Thyroid gland (tissue), 4 donors: Measurements from ENCODE around the gene ATRNL1. TPM values are rescaled to one million over a fixed set of nuclear protein-coding genes. Genes with fewer than 3 reads are reported as not detected.

ENCODE experiments used
- DNase-seq, 2 donors: peaks; one replicate each; pipeline ENCODE4 v3.0.0-alpha.2; 2019
- H3K27ac ChIP-seq, 3 donors: fragments of 200-600 bp; sonication (generic); 1 replicate in 2 of 3; 2 replicates in 1 of 3; pipeline ENCODE4 v1.5.1; 2016 to 2019; ENCODE audit warnings: mild to moderate bottlenecking in 1 of 3, moderate library complexity in 1 of 3
- H3K27me3 ChIP-seq: fragments of 200-600 bp; sonication (generic); one replicate; pipeline ENCODE4 v1.5.1; 2019
- H3K36me3 ChIP-seq, 2 donors: fragments of 200-600 bp; sonication (generic); one replicate each; pipeline ENCODE4 v1.5.1; 2016 to 2019
- H3K4me1 ChIP-seq, 2 donors: fragments of 200-600 bp; sonication (generic); one replicate each; pipeline ENCODE4 v1.5.1; 2017 to 2019
- H3K4me3 ChIP-seq, 3 donors: fragments of 200-600 bp; sonication (generic); replicated peaks in 1 of 3; 1 replicate in 2 of 3; 2 replicates in 1 of 3; pipeline ENCODE4 v1.5.1; 2016; ENCODE audit warnings: mild to moderate bottlenecking in 1 of 3
- H3K9me3 ChIP-seq: fragments of 200-600 bp; sonication (generic); one replicate; pipeline ENCODE4 v1.5.1; 2017
- CTCF ChIP-seq, 6 experiments: fragments of 200-600 bp in 3 of 6; fragments of 450-650 bp in 3 of 6; sonication (generic) in 3 of 6; IDR thresholded peaks; one replicate each; pipeline ENCODE4 v1.5.1; 2016 to 2019; ENCODE audit warnings: antibody characterized with exemption in 6 of 6, mild to moderate bottlenecking in 2 of 6, inconsistent platforms in 1 of 6, moderate library complexity in 1 of 6
- POLR2A ChIP-seq, 2 donors: fragments of 450-650 bp; IDR thresholded peaks; one replicate each; pipeline ENCODE4 v1.6.1; 2017; ENCODE audit warnings: antibody characterized with exemption in 2 of 2, mild to moderate bottlenecking in 2 of 2, moderate library complexity in 1 of 2
- WGBS, 2 donors: methylation state at CpG; one replicate each; pipeline ENCODE4 v1.1.5; 2017; 5-methylcytosine and 5-hydroxymethylcytosine counted together
- intact Hi-C: fragments of 100-400 bp; cut with DNase I; formaldehyde crosslinking; loops from one replicate; pipeline ENCODE4 v1.15.1; 2023
- total RNA-seq, 4 donors: library from RNA; depleted of rRNA; stranded (reverse); fragments of >200 nt; gene quantifications; one replicate each; pipeline ENCODE4 v1.2.3, GENCODE V29; 2016

ATRNL1 gene
- total RNA-seq, 4 donors from 2014 or later: 2.3 to 6.3 (median 3.8) TPM

- Histone ChIP-seq H3K9me3 (no peaks in the 10 kb centered on the region), H3K4me1 (no peaks in the 10 kb centered on the region), H3K4me3 (no peak overlapping the region), H3K36me3 (no peaks in the 10 kb centered on the region), H3K27ac (no peak overlapping the region), H3K27me3 (no peaks in the 10 kb centered on the region)
- WGBS, 2 donors: 91 to 97% methylated on average over 5 of the region's 5 CpGs
- TF ChIP-seq POLR2A (IDR thresholded peaks at IDR 0.05): no peak
- TF ChIP-seq CTCF (IDR thresholded peaks at IDR 0.05): no peak
- DNase-seq: no peak
- intact Hi-C loops: no loop called here
These were observed 815.9 kb downstream of the ATRNL1 start for GRCh38 chr10:115909037-115909436.

DNA sequence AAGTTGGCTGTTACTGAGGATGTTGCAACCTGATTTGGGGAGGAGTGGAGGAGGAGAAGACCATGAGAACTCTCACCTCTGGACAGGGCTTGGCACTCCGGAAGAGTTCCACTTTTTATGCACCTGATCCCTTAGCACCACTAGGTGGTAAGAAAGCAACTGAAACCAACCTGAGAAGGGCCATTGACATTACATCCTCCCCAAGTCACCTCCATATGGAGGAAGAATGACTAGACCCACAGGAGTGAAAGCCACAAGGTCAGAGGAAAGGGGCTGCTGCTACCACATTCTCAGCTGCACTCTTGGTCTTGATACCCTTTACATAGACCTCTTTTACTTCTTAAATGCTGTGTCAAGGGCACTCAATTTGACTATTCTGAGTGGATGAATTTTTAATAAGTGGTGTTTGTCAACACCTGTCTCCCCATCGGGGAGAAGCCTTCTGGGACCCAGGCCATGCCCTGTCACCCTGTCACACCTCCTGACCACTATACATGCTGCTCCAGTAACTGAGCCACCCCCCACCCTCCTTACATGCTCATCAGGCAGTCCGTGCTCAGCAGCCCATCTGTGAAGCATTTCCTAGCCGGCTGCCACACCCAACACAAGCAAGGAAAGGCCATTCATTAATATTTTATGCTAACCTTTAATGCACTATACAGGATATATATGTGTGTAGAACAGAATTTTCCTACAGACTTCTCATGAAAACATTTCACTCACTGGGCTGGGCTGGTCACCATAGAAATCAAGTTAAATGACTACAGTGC lies 817.0 kb downstream of the ATRNL1 start:
- intact Hi-C loops: no loop called here
- TF ChIP-seq POLR2A (IDR thresholded peaks at IDR 0.05) (no peak), CTCF (IDR thresholded peaks at IDR 0.05) (no peak)
- Histone ChIP-seq H3K36me3 (no peaks in the 10 kb centered on the region), H3K4me3 (no peak overlapping the region), H3K27ac (no peak overlapping the region), H3K4me1 (no peaks in the 10 kb centered on the region), H3K9me3 (no peaks in the 10 kb centered on the region), H3K27me3 (no peaks in the 10 kb centered on the region)
- 74 to 79% methylated on average over 4 of the region's 4 CpGs for WGBS, 2 donors
- no peak for DNase-seq

GRCh38 chr10:115914475-115914874 lies 821.3 kb downstream of the ATRNL1 start:
- Histone ChIP-seq H3K27me3 (no peaks in the 10 kb centered on the region), H3K36me3 (no peaks in the 10 kb centered on the region), H3K4me3 (no peak overlapping the region), H3K4me1 (no peaks in the 10 kb centered on the region), H3K27ac (no peak overlapping the region), H3K9me3 (no peaks in the 10 kb centered on the region)
- 94 to 99% methylated on average over 3 of the region's 3 CpGs for WGBS, 2 donors
- intact Hi-C loops: no loop called here
- no peak for TF ChIP-seq CTCF (IDR thresholded peaks at IDR 0.05)
- TF ChIP-seq POLR2A (IDR thresholded peaks at IDR 0.05): no peak
- no peak for DNase-seq

- 96 to 100% methylated on average over 1 of the region's 1 CpG for WGBS, 2 donors
- H3K4me3 ChIP-seq: no peak overlapping the region
- H3K27me3 ChIP-seq: no peaks in the 10 kb centered on the region
- H3K9me3 ChIP-seq: no peaks in the 10 kb centered on the region
- TF ChIP-seq CTCF (IDR thresholded peaks at IDR 0.05) (no peak), POLR2A (IDR thresholded peaks at IDR 0.05) (no peak)
- H3K36me3 ChIP-seq: no peaks in the 10 kb centered on the region
- no peaks in the 10 kb centered on the region for H3K4me1 ChIP-seq
- intact Hi-C loops: no loop called here
- no peak for DNase-seq
- H3K27ac ChIP-seq: no peak overlapping the region
These were observed 822.3 kb downstream of the ATRNL1 start for GRCh38 chr10:115915429-115915828.

- no peak overlapping the region for H3K4me3 ChIP-seq
- no peak overlapping the region for H3K27ac ChIP-seq
- TF ChIP-seq POLR2A (IDR thresholded peaks at IDR 0.05) (no peak), CTCF (IDR thresholded peaks at IDR 0.05) (no peak)
- no peaks in the 10 kb centered on the region for H3K9me3 ChIP-seq
- no peaks in the 10 kb centered on the region for H3K27me3 ChIP-seq
- intact Hi-C loops: no loop called here
- no peak for DNase-seq
- 90 to 93% methylated on average over 2 of the region's 2 CpGs for WGBS, 2 donors
- no peaks in the 10 kb centered on the region for H3K36me3 ChIP-seq
- no peaks in the 10 kb centered on the region for H3K4me1 ChIP-seq
These were observed 825.6 kb downstream of the ATRNL1 start for GRCh38 chr10:115918812-115919211.
